Activated CD4-positive, alpha-beta T cell treated with anti-CD3 and anti-CD28 coated beads, Interleukin-2, amount 10 ng/mL, durations not matched to agents 24 days and 14 days (primary cell): Measurements from ENCODE around the gene AHSP. TPM values are rescaled to one million over a fixed set of nuclear protein-coding genes. Genes with fewer than 3 reads are reported as not detected.
"Not testable (repeated sequence)": the region's sequence is repeated elsewhere in the genome, so short reads cannot be mapped to it uniquely, and the experiment has no call there.

Experiments
- DNase-seq: peaks from one replicate; pipeline ENCODE4 v3.0.0; 2022
- H3K27ac Mint-ChIP-seq: one replicate; pipeline ENCODE4 v1.8.0; 2022; ENCODE audit warnings: mild to moderate bottlenecking, mixed read lengths
- H3K27me3 Mint-ChIP-seq: one replicate; pipeline ENCODE4 v1.8.0; 2022; ENCODE audit warnings: mixed read lengths
- H3K36me3 Mint-ChIP-seq: one replicate; pipeline ENCODE4 v1.8.0; 2022; ENCODE audit warnings: low read depth, mild to moderate bottlenecking, mixed read lengths
- H3K4me1 Mint-ChIP-seq: one replicate; pipeline ENCODE4 v1.8.0; 2021; ENCODE audit warnings: mixed read lengths
- H3K4me3 Mint-ChIP-seq: one replicate; pipeline ENCODE4 v1.8.0; 2022; ENCODE audit warnings: mild to moderate bottlenecking, moderate library complexity, mixed read lengths
- H3K9me3 Mint-ChIP-seq: one replicate; pipeline ENCODE4 v1.8.0; 2021; ENCODE audit warnings: mixed read lengths
- intact Hi-C: fragments of 100-400 bp; cut with micrococcal nuclease; formaldehyde crosslinking; loops from one replicate; pipeline ENCODE4 v1.15.1; 2023
- total RNA-seq: library from RNA; stranded (reverse); gene quantifications from 2 replicates; pipeline ENCODE4 v1.2.3, GENCODE V29; 2022

The AHSP gene
- total RNA-seq, 1 donor from 2014 or later = not detected

DNA sequence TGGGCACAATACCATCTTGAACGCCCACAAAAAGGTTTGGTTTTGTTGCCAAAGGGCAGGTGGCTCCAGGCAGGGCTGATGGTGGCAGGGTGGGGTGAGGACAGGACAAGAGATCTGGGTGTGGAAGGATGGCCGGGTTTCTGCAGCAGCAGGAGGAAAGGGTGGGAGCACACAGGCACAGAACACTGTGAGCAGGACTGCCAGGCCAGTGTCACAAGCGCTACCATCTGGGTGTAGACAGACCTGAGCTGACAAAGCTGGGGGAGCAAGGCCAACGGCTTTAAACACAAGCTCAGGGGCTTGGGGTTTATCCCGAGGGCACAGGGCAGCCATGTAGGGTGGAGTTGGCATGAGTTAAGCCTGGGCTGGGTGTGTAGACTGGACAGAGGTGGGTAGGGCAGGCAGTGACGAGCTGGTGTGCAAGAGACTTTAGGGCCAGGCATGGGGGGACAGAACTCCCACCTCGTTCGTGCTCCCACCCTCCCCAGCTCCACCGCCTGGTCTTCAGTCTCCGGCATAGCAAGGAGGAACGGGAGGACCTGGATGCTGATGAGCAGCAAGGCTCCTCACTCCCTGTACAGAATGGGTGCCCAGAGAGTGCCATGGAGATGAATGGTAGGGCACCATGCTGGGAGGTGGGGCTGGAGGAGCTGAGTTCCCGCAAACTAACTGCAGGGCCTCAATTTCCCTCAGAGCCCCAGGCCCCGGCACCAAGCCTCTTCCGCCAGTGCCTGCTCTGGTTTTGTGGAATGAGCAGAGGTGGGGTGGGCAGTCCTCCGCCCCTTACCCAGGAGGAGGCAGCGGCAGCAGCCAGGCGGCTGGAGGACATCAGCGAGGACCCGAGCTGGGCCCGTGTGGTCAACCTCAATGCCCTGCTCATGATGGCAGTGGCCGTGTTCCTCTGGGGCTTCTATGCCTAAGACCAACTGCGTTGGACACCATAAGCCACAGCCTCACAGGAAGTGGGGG is 37.8 kb upstream of the AHSP start:
- peaks cover 11% of the 10 kb centered on the region for H3K36me3 Mint-ChIP-seq
- intact Hi-C loops = no loop called here
- peaks cover 5% of the 10 kb centered on the region for H3K4me1 Mint-ChIP-seq
- H3K27me3 Mint-ChIP-seq = peaks cover 16% of the 10 kb centered on the region
- no peak overlapping the region for H3K27ac Mint-ChIP-seq
- DNase-seq = no peak
- peak overlapping the region; percentile 23 for H3K4me3 Mint-ChIP-seq
- no peaks in the 10 kb centered on the region for H3K9me3 Mint-ChIP-seq

DNA sequence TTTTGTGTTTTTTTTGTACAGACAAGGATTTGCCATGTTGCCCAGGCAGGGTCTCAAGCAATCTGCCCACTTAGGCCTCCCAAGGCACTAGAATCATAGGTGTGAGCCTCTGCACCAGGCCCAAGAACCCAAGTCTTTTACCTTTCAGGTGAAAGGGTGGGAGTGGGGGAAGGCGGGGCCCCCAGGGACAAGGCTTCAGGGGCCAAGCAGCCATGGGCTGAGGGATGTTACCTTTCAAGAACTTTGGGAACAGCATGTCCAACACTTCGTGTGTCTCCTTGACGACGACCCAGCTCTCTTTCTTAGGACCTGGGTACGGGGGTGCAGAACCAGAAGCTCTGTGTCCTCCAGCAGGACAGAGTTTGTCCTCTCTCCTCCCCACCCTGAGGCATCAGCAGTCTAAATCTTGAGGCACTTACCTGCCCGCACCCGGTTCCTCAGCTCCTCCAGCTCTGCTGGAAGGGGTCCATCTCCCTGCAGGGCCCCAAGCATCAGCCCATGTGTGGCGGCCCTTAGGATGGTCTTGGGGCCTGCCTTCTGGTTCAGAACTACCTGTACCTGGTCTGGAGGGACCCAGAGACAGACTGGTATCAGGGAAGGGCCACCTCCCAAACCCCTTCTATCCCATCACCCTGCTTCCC is 35.8 kb upstream of the AHSP start:
- no peaks in the 10 kb centered on the region for H3K9me3 Mint-ChIP-seq
- H3K4me1 Mint-ChIP-seq = peaks cover 5% of the 10 kb centered on the region
- H3K4me3 Mint-ChIP-seq = no peak overlapping the region
- peaks cover 13% of the 10 kb centered on the region for H3K36me3 Mint-ChIP-seq
- H3K27me3 Mint-ChIP-seq = peaks cover 2% of the 10 kb centered on the region
- intact Hi-C loops = no loop called here
- H3K27ac Mint-ChIP-seq = no peak overlapping the region
- DNase-seq = no peak

DNA sequence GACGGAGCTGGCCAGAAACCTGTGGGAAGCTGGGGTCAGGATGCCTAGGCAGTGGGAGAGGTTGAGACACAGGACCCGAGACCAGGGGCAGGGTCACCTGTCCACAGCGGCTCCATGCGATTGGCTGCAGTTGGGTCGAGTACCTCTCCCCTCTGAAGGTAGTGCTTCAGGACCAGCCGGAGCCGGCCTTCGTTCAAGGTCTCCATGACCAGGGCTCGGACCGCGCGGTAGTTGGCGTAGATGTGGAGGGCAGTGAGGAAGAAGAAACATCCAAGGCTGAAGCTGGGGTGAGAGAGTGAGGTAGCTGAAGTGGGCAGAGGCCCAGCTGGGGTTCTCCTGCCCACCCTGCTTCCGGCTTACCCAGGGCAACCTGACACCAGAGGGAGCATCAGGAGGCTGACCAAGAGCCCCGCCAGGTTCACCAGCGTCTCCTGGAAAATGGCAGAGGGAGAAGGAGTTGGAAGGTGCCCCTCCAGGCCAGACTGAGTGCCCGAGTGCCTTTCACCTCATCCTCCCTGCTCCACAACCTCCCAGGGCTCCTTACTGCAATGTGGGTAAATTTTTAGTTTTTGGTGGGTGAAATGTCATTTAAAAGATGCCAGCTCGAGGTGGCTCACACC is 34.1 kb upstream of the AHSP start:
- intact Hi-C loops = no loop called here

DNA sequence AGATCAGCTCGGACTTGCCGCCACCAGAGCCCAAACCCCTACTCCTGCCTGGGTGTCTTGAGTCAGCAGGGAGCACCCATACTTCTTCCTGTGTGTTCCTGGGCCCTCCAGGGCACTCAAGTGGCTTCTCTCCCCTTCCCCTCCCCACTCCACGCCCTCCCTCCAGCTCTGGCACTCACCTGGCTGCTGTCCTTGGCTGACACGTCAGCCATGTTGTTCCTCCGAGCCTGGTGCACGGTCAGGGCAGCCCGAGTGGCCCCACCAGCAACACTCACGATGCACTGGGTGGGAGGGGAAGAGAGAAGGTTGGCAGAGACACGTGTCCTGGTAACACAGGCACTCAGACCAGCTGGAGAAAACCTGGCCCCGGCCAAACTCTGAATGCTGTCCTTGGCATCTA is 31.0 kb upstream of the AHSP start:
- intact Hi-C loops = no loop called here
- DNase-seq = no peak
- H3K27ac Mint-ChIP-seq = no peak overlapping the region
- no peaks in the 10 kb centered on the region for H3K4me1 Mint-ChIP-seq
- H3K9me3 Mint-ChIP-seq = no peaks in the 10 kb centered on the region
- H3K36me3 Mint-ChIP-seq = peaks cover 23% of the 10 kb centered on the region
- no peak overlapping the region for H3K4me3 Mint-ChIP-seq
- no peaks in the 10 kb centered on the region for H3K27me3 Mint-ChIP-seq

More for the DNA sequence above, 34.1 kb upstream of the AHSP start:
- Mint-ChIP-seq H3K27ac (no peak overlapping the region), H3K27me3 (no peaks in the 10 kb centered on the region), H3K4me3 (no peak overlapping the region), H3K36me3 (peaks cover 21% of the 10 kb centered on the region), H3K4me1 (peaks cover 3% of the 10 kb centered on the region), H3K9me3 (no peaks in the 10 kb centered on the region)
- no peak for DNase-seq

DNA sequence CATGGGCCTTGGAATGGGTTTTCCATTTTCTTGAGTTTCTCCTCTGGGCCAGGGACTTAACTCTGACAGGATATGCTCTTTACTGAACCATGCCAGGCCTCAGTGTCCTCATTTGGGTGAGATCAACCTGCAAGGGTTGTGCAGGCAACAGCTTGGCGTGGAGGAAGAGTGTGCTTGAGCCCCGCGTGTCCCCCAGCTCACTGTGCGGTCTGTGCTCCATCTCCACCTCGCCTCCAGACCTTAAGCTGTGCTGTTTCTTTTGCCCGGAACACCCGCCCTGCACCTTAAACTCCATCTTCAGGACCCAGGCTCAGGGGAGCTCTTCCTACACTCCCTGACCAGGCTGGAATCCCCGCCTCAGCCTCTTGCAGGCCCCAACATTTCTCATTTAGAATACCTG is 29.2 kb upstream of the AHSP start:
- H3K4me3 Mint-ChIP-seq = no peak overlapping the region
- no peak for DNase-seq
- intact Hi-C loops = no loop called here
- no peaks in the 10 kb centered on the region for H3K4me1 Mint-ChIP-seq
- H3K27me3 Mint-ChIP-seq = no peaks in the 10 kb centered on the region
- H3K9me3 Mint-ChIP-seq = no peaks in the 10 kb centered on the region
- H3K36me3 Mint-ChIP-seq = peaks cover 14% of the 10 kb centered on the region
- no peak overlapping the region for H3K27ac Mint-ChIP-seq

DNA sequence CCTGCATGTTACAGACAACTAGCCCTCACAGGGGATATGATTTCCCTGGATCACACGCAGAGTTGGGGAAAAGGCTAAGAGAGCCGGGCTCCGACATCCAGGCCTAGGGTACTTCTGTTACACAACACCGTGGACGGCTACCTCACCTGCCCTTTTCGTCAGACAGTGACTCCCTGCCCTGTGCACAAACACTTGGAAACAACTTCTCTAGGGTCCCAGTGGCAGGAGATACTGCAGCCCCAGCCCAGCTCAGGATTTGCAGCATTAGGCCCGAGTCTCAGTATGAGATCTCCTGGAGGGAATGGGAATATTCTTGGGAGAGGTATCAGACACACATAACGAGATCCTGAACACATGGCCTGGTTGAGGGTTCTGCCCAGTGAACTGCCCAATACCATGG is 27.8 kb upstream of the AHSP start:
- Mint-ChIP-seq H3K4me3 (no peak overlapping the region), H3K27me3 (no peaks in the 10 kb centered on the region), H3K27ac (no peak overlapping the region), H3K4me1 (peaks cover 7% of the 10 kb centered on the region), H3K36me3 (peaks cover 17% of the 10 kb centered on the region), H3K9me3 (no peaks in the 10 kb centered on the region)
- no peak for DNase-seq
- intact Hi-C loops = no loop called here

DNA sequence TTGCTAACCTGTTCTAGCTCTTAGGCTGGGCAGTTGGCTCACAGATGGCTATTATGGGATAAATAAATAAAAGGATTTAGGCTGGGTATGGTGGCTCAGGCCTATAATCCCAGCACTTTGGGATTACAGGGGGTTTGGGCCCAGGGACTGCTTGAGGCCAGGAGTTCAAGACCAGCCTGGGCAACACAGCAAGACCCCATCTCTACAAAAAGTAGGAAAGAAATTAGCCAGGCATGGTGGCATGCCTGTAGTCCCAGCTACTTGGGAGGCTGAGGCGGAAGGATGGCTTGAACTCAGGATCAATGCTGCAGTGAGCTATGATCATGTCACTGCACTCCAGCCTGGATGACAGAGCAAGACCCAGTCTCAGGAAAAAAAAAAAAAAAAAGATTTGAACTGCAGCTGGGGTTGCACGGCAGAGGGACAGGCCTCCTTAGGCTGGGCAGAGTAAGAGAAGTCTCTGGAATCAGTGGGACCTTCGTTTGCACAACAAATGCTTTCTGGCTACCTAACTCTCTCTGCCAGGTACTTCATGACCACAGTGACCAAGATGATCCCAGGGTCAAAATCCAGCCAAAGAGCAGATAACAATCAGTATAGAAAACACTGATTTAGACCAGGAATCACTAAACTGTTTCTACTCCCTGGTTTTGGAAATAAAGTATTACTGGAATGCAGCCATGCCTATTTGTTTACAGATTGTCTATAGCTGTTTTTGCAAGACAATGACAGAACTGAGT is 26.3 kb upstream of the AHSP start:
- H3K27me3 Mint-ChIP-seq = no peaks in the 10 kb centered on the region
- intact Hi-C loops = no loop called here
- H3K27ac Mint-ChIP-seq = no peak overlapping the region
- no peak overlapping the region for H3K4me3 Mint-ChIP-seq
- no peaks in the 10 kb centered on the region for H3K9me3 Mint-ChIP-seq
- no peak for DNase-seq
- peaks cover 20% of the 10 kb centered on the region for H3K4me1 Mint-ChIP-seq
- peaks cover 24% of the 10 kb centered on the region for H3K36me3 Mint-ChIP-seq

DNA sequence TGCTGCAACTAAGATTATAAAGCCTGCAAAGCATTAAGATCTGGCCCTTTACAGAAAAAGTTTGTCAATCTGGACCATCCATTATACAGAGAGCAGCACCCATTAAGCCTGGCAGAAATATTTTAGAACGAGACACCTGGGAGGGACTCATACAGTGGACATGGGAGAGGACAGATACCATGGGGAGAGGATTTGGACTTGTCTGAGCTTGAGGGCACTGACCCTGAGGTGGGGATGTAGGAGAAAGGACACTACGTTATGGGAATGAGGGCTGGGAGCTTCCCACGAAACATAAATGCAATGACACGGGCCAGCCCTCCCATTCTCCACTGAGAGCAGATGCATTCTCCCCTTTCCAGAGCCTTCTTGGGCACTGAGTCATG is 25.7 kb upstream of the AHSP start:
- H3K36me3 Mint-ChIP-seq = peaks cover 24% of the 10 kb centered on the region
- H3K9me3 Mint-ChIP-seq = no peaks in the 10 kb centered on the region
- no peak for DNase-seq
- peaks cover 23% of the 10 kb centered on the region for H3K4me1 Mint-ChIP-seq
- no peak overlapping the region for H3K4me3 Mint-ChIP-seq
- intact Hi-C loops = no loop called here
- H3K27me3 Mint-ChIP-seq = no peaks in the 10 kb centered on the region
- no peak overlapping the region for H3K27ac Mint-ChIP-seq

DNA sequence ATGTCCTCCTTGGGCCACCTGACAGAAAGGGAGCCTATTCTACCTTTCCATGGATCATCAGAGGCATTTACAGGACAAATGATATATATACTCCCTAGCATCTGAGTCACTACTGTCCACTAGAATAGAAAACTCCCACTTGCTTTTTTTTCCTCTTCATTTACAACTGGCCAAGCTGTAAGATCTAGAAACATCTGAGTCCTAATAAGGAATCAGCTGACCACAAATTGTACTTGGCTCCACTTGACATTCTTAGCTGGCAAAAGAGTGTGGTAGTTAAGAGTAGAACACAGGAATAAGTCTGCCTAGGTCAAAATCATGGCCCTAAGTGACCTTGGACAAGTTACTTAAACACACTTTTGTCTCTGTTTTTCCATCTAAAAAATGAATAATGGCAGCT is 24.7 kb upstream of the AHSP start:
- H3K27me3 Mint-ChIP-seq = no peaks in the 10 kb centered on the region
- peaks cover 18% of the 10 kb centered on the region for H3K36me3 Mint-ChIP-seq
- no peaks in the 10 kb centered on the region for H3K9me3 Mint-ChIP-seq
- no peak overlapping the region for H3K27ac Mint-ChIP-seq
- intact Hi-C loops = no loop called here
- no peak for DNase-seq
- H3K4me1 Mint-ChIP-seq = peaks cover 29% of the 10 kb centered on the region
- H3K4me3 Mint-ChIP-seq = no peak overlapping the region

DNA sequence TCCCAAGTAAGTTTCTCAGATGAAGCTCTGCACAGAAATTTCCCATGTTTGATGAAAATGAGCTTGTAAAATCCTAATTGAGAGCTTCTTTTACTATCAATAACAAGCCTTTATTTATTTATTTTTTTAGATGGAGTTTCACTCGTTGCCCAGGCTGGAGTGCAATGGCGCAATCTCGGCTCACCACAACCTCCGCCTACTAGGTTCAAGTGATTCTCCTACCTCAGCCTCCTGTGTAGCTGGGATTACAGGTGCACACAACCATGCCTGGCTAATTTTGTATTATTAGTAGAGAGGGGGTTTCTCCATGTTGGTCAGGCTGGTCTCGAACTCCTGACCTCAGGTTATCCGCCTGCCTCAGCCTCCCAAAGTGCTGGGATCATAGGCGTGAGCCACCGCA is 24.1 kb upstream of the AHSP start:
- H3K4me3 Mint-ChIP-seq, H3K27ac Mint-ChIP-seq: not testable (repeated sequence)

DNA sequence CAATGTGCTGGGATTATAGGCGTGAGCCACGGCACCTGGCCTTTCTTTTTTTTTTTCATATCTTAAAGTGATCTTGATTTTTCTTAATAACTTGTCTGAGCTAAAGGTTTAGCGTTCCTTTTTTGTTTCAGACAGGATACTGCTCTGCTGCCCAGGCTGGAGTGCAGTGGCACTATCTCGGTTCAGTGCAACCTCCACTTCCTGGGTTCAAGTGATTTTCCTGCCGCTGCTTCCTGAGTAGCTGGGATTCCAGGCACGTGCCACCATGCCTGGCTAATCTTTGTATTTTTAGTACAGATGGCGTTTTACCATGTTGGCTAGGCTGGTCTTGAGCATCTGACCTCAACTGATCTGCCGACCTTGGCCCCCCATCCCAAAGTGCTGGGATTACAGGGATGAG is 23.5 kb upstream of the AHSP start:
- H3K27me3 Mint-ChIP-seq = no peaks in the 10 kb centered on the region
- H3K9me3 Mint-ChIP-seq = no peaks in the 10 kb centered on the region
- peaks cover 17% of the 10 kb centered on the region for H3K36me3 Mint-ChIP-seq
- no peak for DNase-seq
- H3K4me1 Mint-ChIP-seq = peaks cover 36% of the 10 kb centered on the region
- no peak overlapping the region for H3K4me3 Mint-ChIP-seq
- no peak overlapping the region for H3K27ac Mint-ChIP-seq
- intact Hi-C loops = no loop called here

More for the DNA sequence above, 24.1 kb upstream of the AHSP start:
- H3K27me3 Mint-ChIP-seq, intact Hi-C loops, H3K9me3 Mint-ChIP-seq, DNase-seq: not testable (repeated sequence)
- Mint-ChIP-seq H3K36me3 (peaks cover 17% of the 10 kb centered on the region), H3K4me1 (peaks cover 30% of the 10 kb centered on the region)

DNA sequence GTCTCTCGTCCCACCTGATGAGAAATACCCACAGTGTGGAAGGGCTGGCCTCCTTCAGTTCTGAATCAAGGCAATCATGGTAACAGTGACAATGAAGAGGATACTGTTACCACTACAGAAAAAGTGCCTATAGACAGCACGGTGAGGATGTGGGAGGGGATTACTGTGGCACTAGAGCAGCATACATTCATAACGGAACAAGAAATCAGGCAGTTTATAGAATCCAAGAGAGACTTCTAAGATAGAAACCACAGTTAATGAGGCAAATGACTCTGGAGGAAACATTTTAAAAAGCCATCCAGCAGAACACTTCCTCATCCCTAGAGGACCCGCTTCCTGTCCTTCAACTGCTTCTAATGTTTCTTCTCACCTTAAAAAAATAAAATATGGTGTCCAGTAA is 22.2 kb upstream of the AHSP start:
- peaks cover 38% of the 10 kb centered on the region for H3K4me1 Mint-ChIP-seq
- no peaks in the 10 kb centered on the region for H3K9me3 Mint-ChIP-seq
- H3K36me3 Mint-ChIP-seq = peaks cover 16% of the 10 kb centered on the region
- H3K27me3 Mint-ChIP-seq = no peaks in the 10 kb centered on the region
- DNase-seq = no peak
- peak overlapping the region; percentile 87 for H3K27ac Mint-ChIP-seq
- H3K4me3 Mint-ChIP-seq = peak overlapping the region; percentile 56
- intact Hi-C loops = loop anchor here (5.0 kb wide), 1 partner anchor 197 kb away; no protein-coding TSS in a partner anchor

DNA sequence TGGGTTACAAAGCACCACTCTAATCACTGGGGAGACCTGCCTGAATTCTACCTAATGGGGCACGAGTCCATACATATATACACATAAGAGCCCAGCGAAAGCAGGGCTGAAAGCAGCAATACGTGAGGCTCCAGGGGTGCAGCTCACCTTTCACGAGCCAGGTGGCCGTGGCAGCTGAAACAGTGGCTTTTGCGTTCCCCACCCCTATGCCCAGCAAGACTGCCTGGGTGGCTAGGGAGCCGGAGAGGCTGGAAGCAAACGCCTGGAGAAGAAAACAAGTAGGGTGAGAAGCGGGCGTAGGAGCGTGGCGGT is 20.1 kb upstream of the AHSP start:
- intact Hi-C loops = loop anchor here (5.0 kb wide), 1 partner anchor 195 kb away; no protein-coding TSS in a partner anchor
- no peak for DNase-seq
- peak overlapping the region; percentile 94 for H3K27ac Mint-ChIP-seq
- H3K27me3 Mint-ChIP-seq = no peaks in the 10 kb centered on the region
- peak overlapping the region; percentile 95 for H3K4me3 Mint-ChIP-seq
- H3K9me3 Mint-ChIP-seq = peaks cover 2% of the 10 kb centered on the region
- H3K4me1 Mint-ChIP-seq = peaks cover 38% of the 10 kb centered on the region
- peaks cover 15% of the 10 kb centered on the region for H3K36me3 Mint-ChIP-seq
